ENCODE measurements around the gene CIBAR2. TPM values are rescaled to one million over a fixed set of nuclear protein-coding genes. Genes with fewer than 3 reads are reported as not detected.

The CIBAR2 gene
- total RNA-seq, 4 donors from 2014 or later, result not detected

DNA sequence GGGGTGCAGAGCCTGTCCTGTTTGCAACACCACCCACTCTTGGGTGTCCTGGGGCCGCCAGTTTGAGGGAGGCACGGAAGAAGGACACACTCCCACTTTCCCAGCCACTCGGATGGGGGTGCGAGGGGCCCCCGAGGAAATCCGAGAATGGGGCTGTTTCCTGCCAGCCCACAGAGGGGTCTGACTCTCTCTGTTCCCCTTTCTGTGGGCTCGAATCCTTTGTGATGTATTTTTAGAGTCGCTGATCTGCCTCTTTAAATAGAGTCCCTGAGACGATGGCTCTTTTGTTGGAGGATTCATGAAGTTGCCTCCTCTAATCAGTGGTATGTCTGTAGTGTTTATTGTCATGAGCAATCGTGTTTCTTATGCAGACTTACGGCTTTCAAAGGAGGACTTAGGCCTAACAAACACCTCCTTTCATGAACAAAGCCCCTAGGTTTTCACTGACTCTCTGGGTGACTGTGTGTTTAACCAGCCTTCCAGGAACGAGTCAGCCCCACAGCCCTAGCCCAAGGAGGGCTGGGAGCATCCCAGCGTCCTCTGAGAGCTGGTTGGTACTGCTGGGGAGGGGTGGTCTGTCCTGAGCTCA lies 29.1 kb downstream of the CIBAR2 start:
- Histone ChIP-seq H3K27me3 (no peaks in the 10 kb centered on the region), H3K27ac (no peak overlapping the region), H3K9me3 (no peaks in the 10 kb centered on the region), H3K36me3 (peaks cover 0 to 4% of the 10 kb centered on the region in 2 donors), H3K4me1 (peaks cover 0 to 6% of the 10 kb centered on the region in 2 donors), H3K4me3 (replicated peaks in 1 of 3) (no peak overlapping the region)
- no peak for DNase-seq
- no peak for TF ChIP-seq POLR2A (IDR thresholded peaks at IDR 0.05)
- TF ChIP-seq, protein P1, sequence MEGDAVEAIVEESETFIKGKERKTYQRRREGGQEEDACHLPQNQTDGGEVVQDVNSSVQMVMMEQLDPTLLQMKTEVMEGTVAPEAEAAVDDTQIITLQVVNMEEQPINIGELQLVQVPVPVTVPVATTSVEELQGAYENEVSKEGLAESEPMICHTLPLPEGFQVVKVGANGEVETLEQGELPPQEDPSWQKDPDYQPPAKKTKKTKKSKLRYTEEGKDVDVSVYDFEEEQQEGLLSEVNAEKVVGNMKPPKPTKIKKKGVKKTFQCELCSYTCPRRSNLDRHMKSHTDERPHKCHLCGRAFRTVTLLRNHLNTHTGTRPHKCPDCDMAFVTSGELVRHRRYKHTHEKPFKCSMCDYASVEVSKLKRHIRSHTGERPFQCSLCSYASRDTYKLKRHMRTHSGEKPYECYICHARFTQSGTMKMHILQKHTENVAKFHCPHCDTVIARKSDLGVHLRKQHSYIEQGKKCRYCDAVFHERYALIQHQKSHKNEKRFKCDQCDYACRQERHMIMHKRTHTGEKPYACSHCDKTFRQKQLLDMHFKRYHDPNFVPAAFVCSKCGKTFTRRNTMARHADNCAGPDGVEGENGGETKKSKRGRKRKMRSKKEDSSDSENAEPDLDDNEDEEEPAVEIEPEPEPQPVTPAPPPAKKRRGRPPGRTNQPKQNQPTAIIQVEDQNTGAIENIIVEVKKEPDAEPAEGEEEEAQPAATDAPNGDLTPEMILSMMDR (IDR thresholded peaks at IDR 0.05), result no peak
- intact Hi-C loops (cut with DNase I), result loop anchor here (10.0 kb wide), 1 partner anchor 328 kb away; no protein-coding TSS in a partner anchor
- 72 to 81% methylated on average over 12 of the region's 13 CpGs for WGBS, 2 donors

DNA sequence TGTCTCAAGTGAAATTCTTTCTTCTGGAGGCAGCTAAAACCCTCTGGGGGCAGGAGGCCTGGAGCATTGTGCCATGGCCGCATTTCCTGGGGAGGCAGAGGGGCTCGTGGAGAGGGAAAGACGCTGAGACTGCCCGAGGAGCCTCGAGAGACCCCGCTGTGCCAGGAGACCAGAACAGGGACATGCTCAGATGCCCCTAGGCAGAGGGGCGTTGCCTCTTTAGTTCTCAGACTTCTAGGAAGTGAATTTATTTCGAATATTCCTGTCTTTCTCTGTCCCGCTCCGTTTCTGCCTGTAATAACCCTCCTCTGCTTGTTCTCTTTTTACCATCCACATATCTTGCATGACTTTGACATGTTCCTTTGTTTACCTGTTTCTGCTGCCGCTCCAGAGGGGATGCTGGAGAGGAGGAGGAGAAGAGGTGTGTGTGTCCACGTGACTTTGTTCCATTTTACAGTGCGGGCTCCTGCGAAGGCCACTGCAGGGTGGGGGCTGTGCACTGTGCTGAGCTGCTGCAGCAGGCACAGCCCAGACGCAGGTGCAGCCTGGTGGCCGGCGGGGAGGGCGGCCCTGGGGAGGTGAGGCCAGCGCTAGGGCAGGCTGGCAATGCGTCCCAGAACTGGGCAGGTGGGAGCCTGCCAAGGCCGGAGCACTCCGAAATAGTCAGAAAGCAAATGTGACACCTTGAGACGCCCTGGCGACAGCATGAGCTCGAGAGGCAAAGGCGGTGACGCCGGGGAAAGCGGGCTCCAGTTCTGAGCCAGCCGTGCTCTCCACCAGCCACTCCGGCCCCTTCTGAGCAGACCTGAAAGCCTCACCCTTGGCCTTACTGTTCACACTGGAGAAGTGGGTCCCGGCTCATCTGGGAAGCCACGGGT lies 29.9 kb downstream of the CIBAR2 start:
- no peak overlapping the region for H3K4me3 ChIP-seq (replicated peaks in 1 of 3)
- WGBS, 2 donors, result 46 to 52% methylated on average over 29 to 32 of the region's 33 CpGs
- peaks cover 0 to 6% of the 10 kb centered on the region in 2 donors for H3K4me1 ChIP-seq
- peak; percentile 39 to 47 for DNase-seq
- TF ChIP-seq POLR2A (IDR thresholded peaks at IDR 0.05), result no peak
- TF ChIP-seq, protein P1 (IDR thresholded peaks at IDR 0.05), result no peak
- no peaks in the 10 kb centered on the region for H3K9me3 ChIP-seq
- intact Hi-C loops (cut with DNase I), result loop anchor here (10.0 kb wide), 1 partner anchor 328 kb away; no protein-coding TSS in a partner anchor
- no peaks in the 10 kb centered on the region for H3K27me3 ChIP-seq
- peaks cover 0 to 4% of the 10 kb centered on the region in 2 donors for H3K36me3 ChIP-seq
- H3K27ac ChIP-seq, result no peak overlapping the region

DNA sequence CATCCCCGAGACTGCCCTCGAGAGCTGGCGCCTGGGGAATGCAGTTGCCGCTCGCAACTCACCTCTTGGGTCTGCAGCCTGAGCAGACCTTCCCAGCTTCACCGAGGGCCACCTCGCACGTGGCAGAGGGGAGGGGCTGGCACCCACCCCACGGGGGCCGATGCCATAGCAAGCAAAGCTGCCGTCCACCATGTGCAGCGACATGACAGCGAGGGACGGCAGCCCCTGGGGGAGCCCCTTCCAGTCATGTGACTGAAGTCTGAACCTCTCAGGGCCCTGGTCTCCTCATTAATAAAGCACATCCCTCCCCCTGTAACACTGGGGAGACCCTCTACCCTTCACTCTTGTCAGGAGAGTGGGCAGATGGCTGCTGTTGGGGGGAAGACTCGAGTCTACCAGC lies 30.5 kb downstream of the CIBAR2 start:
- DNase-seq, result no peak
- Histone ChIP-seq H3K4me1 (peaks cover 0 to 6% of the 10 kb centered on the region in 2 donors), H3K4me3 (replicated peaks in 1 of 3) (no peak overlapping the region), H3K9me3 (no peaks in the 10 kb centered on the region), H3K27me3 (no peaks in the 10 kb centered on the region), H3K27ac (no peak overlapping the region), H3K36me3 (peaks cover 0 to 4% of the 10 kb centered on the region in 2 donors)
- intact Hi-C loops (cut with DNase I), result loop anchor here (10.0 kb wide), 1 partner anchor 327 kb away; no protein-coding TSS in a partner anchor
- TF ChIP-seq, protein P1 (IDR thresholded peaks at IDR 0.05), result no peak
- TF ChIP-seq POLR2A (IDR thresholded peaks at IDR 0.05), result no peak
- WGBS, 2 donors, result 29 to 86% methylated on average over 1 to 7 of the region's 15 CpGs

DNA sequence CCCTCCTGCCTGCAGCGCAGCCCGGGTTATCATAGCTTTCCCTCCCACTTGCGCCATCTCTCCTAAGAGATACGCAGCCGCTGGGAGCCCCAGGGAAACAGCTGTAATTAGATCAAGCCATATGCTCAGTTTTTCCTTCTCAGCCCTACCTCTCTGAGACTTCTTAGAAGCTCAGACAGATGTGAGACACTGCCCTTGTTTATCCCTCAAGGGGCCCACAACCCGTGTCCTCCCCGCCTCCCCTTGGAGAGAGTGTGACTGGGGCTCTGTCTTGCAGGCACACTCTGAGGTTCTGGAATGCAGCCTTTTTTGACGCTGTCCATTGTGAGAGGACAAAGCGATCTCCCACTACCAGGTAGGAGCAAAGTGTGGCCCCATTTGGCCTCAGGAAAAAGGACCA lies 31.2 kb downstream of the CIBAR2 start:
- Histone ChIP-seq H3K9me3 (no peaks in the 10 kb centered on the region), H3K27me3 (no peaks in the 10 kb centered on the region), H3K36me3 (peaks cover 0 to 4% of the 10 kb centered on the region in 2 donors), H3K4me1 (peaks cover 0 to 6% of the 10 kb centered on the region in 2 donors), H3K4me3 (replicated peaks in 1 of 3) (no peak overlapping the region), H3K27ac (no peak overlapping the region)
- 90 to 94% methylated on average over 9 of the region's 9 CpGs for WGBS, 2 donors
- DNase-seq, result no peak
- intact Hi-C loops (cut with DNase I), result loop anchor here (10.0 kb wide), 1 partner anchor 326 kb away; no protein-coding TSS in a partner anchor
- TF ChIP-seq, protein P1 (IDR thresholded peaks at IDR 0.05), result no peak
- TF ChIP-seq POLR2A (IDR thresholded peaks at IDR 0.05), result no peak
